Sigmoid colon (tissue), 7 donors: ENCODE data around the gene COL4A1. TPM values are rescaled to one million over a fixed set of nuclear protein-coding genes. Genes with fewer than 3 reads are reported as not detected.

Experiments
- DNase-seq: peaks from one replicate; pipeline ENCODE4 v3.0.0-alpha.2; 2019
- H3K27ac ChIP-seq, 4 donors: fragments of 200-600 bp; sonication (generic); one replicate each; pipeline ENCODE4 v1.5.1; 2016 to 2019; ENCODE audit warnings: mild to moderate bottlenecking in 1 of 4
- H3K27me3 ChIP-seq, 3 donors: fragments of 200-600 bp; sonication (generic); one replicate each; pipeline ENCODE4 v1.5.1; 2019; ENCODE audit warnings: mild to moderate bottlenecking in 1 of 3
- H3K36me3 ChIP-seq, 4 donors: fragments of 200-600 bp; sonication (generic); one replicate each; pipeline ENCODE4 v1.5.1; 2016 to 2019
- H3K4me1 ChIP-seq, 4 donors: fragments of 200-600 bp; sonication (generic); one replicate each; pipeline ENCODE4 v1.5.1; 2017 to 2019
- H3K4me3 ChIP-seq, 4 donors: fragments of 200-600 bp; sonication (generic); one replicate each; pipeline ENCODE4 v1.5.1; 2017 to 2019; ENCODE audit warnings: mild to moderate bottlenecking in 2 of 4, moderate library complexity in 1 of 4
- H3K9me3 ChIP-seq, 4 donors: fragments of 200-600 bp in 3 of 4; sonication (generic) in 3 of 4; one replicate each; pipeline versions ENCODE4 v1.5.1 to v1.6.1; 2013 to 2019
- CTCF ChIP-seq, 4 experiments: fragments of 450-650 bp in 3 of 4; fragments of 200-600 bp in 1 of 4; IDR thresholded peaks; one replicate each; pipeline ENCODE4 v1.5.1; 2016 to 2019; ENCODE audit warnings: antibody characterized with exemption in 4 of 4, mild to moderate bottlenecking in 3 of 4, moderate library complexity in 2 of 4
- EP300 ChIP-seq, 4 donors: sonication (generic); formaldehyde crosslinking; IDR thresholded peaks; one replicate each; pipeline ENCODE4 v1.6.1; 2017; ENCODE audit warnings: antibody characterized with exemption in 4 of 4
- POLR2A ChIP-seq, 2 donors: fragments of 450-650 bp; IDR thresholded peaks; one replicate each; pipeline ENCODE4 v1.6.1; 2016; ENCODE audit warnings: antibody characterized with exemption in 2 of 2, mild to moderate bottlenecking in 2 of 2, moderate library complexity in 2 of 2
- POLR2AphosphoS5 ChIP-seq, 4 donors: sonication (generic); formaldehyde crosslinking; IDR thresholded peaks; one replicate each; pipeline ENCODE4 v1.6.1; 2017; ENCODE audit warnings: antibody characterized with exemption in 4 of 4
- WGBS, 2 donors: extraction: QIAGEN DNeasy Blood & Tissue Kit; methylation state at CpG; one replicate each; pipeline ENCODE4 v1.1.7; 2013; 5-methylcytosine and 5-hydroxymethylcytosine counted together
- intact Hi-C: fragments of 100-400 bp; cut with DNase I; formaldehyde crosslinking; loops from one replicate; pipeline ENCODE4 v1.15.1; 2023
- polyA plus RNA-seq, 3 donors: library from polyadenylated mRNA; stranded (reverse); fragments of 200-250 nt; gene quantifications; one replicate each; pipeline ENCODE4 v1.2.3, GENCODE V29; 2013
- total RNA-seq, 4 donors: library from RNA; depleted of rRNA; stranded (reverse); fragments of >200 nt; gene quantifications; one replicate each; pipeline ENCODE4 v1.1.0, GENCODE V29; 2016
- donor health status: healthy with polysubstance abuse.
- donor health status: Bipolar disorder and iron deficiency.
- donor health status: healthy.

The COL4A1 gene
- total RNA-seq (100 to 1,000 TPM; 235 to 598 (median 350) TPM), polyA plus RNA-seq (10 to 100 TPM in 2 of 3 donors, 1 to 10 TPM in 1; 9.2 to 60.5 (median 10.8) TPM)

DNA sequence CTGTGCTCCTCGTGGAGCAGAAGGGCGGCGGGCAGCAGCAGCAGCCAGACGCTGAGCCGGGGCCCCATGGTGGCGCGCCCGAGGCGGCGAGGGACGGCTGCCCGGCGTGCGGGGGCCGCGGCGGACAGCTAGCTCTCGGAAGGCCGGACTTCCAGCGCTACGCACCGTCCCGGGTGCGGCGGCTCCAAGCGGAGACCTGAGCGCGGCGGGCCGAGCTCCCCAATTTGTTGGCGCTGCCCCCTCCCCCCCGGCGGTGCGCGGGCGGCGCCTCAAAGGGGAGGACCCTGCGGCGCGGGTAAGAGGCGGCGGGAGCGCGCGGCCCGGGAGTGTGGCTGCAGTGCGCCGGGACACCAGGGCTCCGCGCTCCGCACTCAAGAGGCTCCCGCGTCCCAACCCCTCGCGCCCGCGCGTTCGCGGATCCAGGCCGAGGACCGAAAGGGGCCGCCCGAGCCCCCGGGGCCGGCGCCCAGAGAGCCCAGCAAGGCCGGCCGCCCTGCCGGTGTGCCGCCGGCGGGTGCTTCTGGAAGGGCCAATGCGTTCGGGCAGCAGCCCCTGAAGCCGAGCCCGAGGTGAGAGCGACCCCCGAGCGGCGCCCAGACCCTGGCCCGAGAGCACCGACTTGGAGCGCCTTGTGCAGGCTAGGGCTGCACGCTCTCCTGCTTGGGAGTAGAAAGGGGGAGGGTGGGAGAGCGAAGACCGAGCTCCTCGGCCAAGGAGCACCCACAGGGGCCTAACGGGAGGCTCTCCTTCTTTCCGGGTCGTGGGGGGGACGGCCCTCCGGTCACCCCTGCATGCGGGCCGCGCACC is at the start of gene COL4A1, which contains the start of gene COL4A2:
Gene COL4A1 (minus strand): TSS at position 198 of the 807 bp plus-strand sequence. CDS start 130 bp downstream, at position 68.
Gene COL4A2 (plus strand): TSS at position 325 of the 807 bp plus-strand sequence. CDS start 620 bp downstream, outside the sequence.
- peak; percentile 95 for DNase-seq
- Histone ChIP-seq H3K27me3 (no peaks in the 10 kb centered on the region), H3K36me3 (peaks cover 0 to 5% (median 0%) of the 10 kb centered on the region in 4 donors), H3K4me1 (peaks cover 0 to 63% (median 61%) of the 10 kb centered on the region in 4 donors), H3K27ac (peak within 1 kb of the TSS; percentile 98 to 100 (median 99)), H3K9me3 (no peaks in the 10 kb centered on the region), H3K4me3 (peak within 1 kb of the TSS; percentile 83 to 99 (median 95))
- 1 to 2% methylated on average over 96 of the region's 96 CpGs for WGBS, 2 donors
- intact Hi-C loops, result loop anchor here (5.0 kb wide), 2 partner anchors 70 to 90 kb away; no protein-coding TSS in a partner anchor
- TF ChIP-seq CTCF (IDR thresholded peaks at IDR 0.05) (no peak), POLR2A (IDR thresholded peaks at IDR 0.05) (peak; percentile 77 to 92), EP300 (IDR thresholded peaks at IDR 0.05) (peak in 2 of 4 donors; percentile 12 to 28), POLR2AphosphoS5 (IDR thresholded peaks at IDR 0.05) (peak; percentile 93 to 99 (median 98))

- Histone ChIP-seq H3K27me3 (no peaks in the 10 kb centered on the region), H3K36me3 (peaks cover 0 to 16% (median 6%) of the 10 kb centered on the region in 4 donors), H3K27ac (peak overlapping the region; percentile 70 to 100 (median 86)), H3K4me1 (peaks cover 0 to 77% (median 71%) of the 10 kb centered on the region in 4 donors), H3K9me3 (no peaks in the 10 kb centered on the region), H3K4me3 (no peak overlapping the region)
- 71 to 82% methylated on average over 12 of the region's 12 CpGs for WGBS, 2 donors
- TF ChIP-seq POLR2AphosphoS5 (IDR thresholded peaks at IDR 0.05), result peak in 2 of 4 donors; percentile 12 to 32
- TF ChIP-seq POLR2A (IDR thresholded peaks at IDR 0.05), result no peak
- DNase-seq, result no peak
- intact Hi-C loops, result no loop called here
Observed at GRCh38 chr13:110356362-110356761, 49.4 kb upstream of the COL4A1 start.

DNA sequence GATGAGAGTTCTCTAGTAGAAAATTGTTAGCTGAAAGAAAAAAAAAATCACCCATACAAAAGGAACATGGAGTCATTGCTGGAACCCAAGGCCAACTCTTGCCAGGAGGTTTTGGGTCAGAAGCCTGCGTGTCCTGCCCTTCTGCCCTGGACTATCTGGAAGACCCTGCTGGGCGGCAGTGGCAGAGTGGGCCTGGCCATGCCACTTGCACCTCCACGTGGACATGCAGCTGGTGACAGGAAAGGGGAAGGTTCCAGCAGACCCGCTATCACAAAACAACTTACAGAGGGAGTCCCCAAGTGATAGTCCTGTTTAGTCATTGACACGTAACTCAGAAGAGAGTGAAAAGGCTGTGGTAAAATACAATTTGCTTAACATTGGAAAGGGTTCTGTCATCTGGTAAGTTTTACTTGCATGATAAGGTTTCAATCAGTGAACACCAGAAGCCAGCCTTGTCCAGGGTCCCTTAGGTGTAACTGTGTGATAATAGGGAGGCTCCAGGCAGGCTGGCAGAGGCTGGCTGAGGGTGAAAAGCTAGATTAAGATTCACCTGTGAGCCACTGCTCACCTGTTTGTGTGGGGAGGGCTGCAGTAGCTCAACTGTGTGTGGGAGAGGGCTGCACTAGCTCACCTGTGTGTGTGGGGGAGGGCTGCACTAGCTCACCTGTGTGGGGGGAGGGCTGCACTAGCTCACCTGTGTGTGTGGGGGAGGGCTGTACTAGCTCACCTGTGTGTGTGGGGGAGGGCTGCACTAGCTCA is 47.9 kb upstream of the COL4A1 start:
- peaks cover 0 to 16% (median 6%) of the 10 kb centered on the region in 4 donors for H3K36me3 ChIP-seq
- intact Hi-C loops, result no loop called here
- no peaks in the 10 kb centered on the region for H3K9me3 ChIP-seq
- WGBS, 2 donors, result 22 to 71% methylated on average over 5 of the region's 5 CpGs
- H3K4me3 ChIP-seq, result no peak overlapping the region
- H3K27me3 ChIP-seq, result no peaks in the 10 kb centered on the region
- peaks cover 0 to 77% (median 71%) of the 10 kb centered on the region in 4 donors for H3K4me1 ChIP-seq
- H3K27ac ChIP-seq, result peak overlapping the region; percentile 88 to 100 (median 94)
- no peak for TF ChIP-seq EP300 (IDR thresholded peaks at IDR 0.05)
- no peak for TF ChIP-seq POLR2AphosphoS5 (IDR thresholded peaks at IDR 0.05)
- DNase-seq, result no peak

DNA sequence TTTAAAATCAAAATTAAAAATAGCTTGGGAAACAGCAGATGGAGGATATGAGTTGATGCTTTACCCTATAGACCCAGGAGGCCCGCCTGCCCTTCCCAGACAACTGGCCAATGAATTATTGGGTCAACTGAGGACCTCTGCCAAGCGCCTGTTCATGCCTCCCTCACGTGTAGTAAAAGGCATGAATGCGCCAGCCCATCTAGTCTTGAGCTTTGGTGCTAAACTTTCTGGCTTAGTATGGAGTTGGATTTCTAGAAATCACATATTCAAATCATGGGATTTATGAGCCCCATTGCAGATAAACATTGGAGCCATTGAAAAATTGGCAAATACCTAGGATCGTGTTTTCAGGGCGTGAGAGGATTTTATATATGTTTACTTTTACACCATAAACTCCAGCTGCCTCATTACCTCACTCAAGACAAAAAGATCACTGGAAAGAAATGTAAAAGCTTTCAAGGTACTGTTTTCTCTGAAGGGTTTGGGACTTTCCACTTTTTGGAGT is 47.2 kb upstream of the COL4A1 start:
- TF ChIP-seq POLR2A (IDR thresholded peaks at IDR 0.05), result no peak
- TF ChIP-seq POLR2AphosphoS5 (IDR thresholded peaks at IDR 0.05), result peak in 2 of 4 donors; percentile 22 to 61
- TF ChIP-seq EP300 (IDR thresholded peaks at IDR 0.05), result peak in 1 of 4 donors; percentile 66
- no peak for TF ChIP-seq CTCF (IDR thresholded peaks at IDR 0.05)
- Histone ChIP-seq H3K27me3 (no peaks in the 10 kb centered on the region), H3K36me3 (peaks cover 0 to 16% (median 6%) of the 10 kb centered on the region in 4 donors), H3K4me3 (no peak overlapping the region), H3K9me3 (no peaks in the 10 kb centered on the region), H3K4me1 (peaks cover 0 to 75% (median 68%) of the 10 kb centered on the region in 4 donors), H3K27ac (peak overlapping the region; percentile 88 to 100 (median 94))
- intact Hi-C loops, result no loop called here
- 16 to 54% methylated on average over 6 of the region's 6 CpGs for WGBS, 2 donors
- no peak for DNase-seq

- H3K4me1 ChIP-seq, result peaks cover 0 to 77% (median 72%) of the 10 kb centered on the region in 4 donors
- intact Hi-C loops, result no loop called here
- 20 to 75% methylated on average over 13 of the region's 13 CpGs for WGBS, 2 donors
- peaks cover 0 to 14% (median 5%) of the 10 kb centered on the region in 4 donors for H3K36me3 ChIP-seq
- H3K27me3 ChIP-seq, result no peaks in the 10 kb centered on the region
- DNase-seq, result no peak
- no peak overlapping the region for H3K4me3 ChIP-seq
- peak overlapping the region; percentile 88 to 100 (median 94) for H3K27ac ChIP-seq
- H3K9me3 ChIP-seq, result no peaks in the 10 kb centered on the region
- TF ChIP-seq EP300 (IDR thresholded peaks at IDR 0.05) (no peak), POLR2AphosphoS5 (IDR thresholded peaks at IDR 0.05) (no peak), POLR2A (IDR thresholded peaks at IDR 0.05) (no peak), CTCF (IDR thresholded peaks at IDR 0.05) (no peak)
Observed at GRCh38 chr13:110353339-110353977, 46.5 kb upstream of the COL4A1 start.
